Smooth muscle cell (in vitro differentiated cells): ENCODE results near the gene EPHX1. TPM values are rescaled to one million over a fixed set of nuclear protein-coding genes. Genes with fewer than 3 reads are reported as not detected.

ENCODE experiments used
- DNase-seq: peaks from one replicate; lab custom pipeline; 2025; ENCODE audit not compliant: unreplicated experiment; lab: John Stamatoyannopoulos, UW
- H2AFZ ChIP-seq: fragments of 200-600 bp; sonication (generic); 2 replicates; pipeline ENCODE4 v1.6.0; 2016; ENCODE audit warnings: antibody characterized with exemption, low read depth, mild to moderate bottlenecking
- H3F3A ChIP-seq: fragments of 200-600 bp; sonication (generic); 2 replicates; pipeline ENCODE4 v1.6.0; 2017; ENCODE audit warnings: antibody characterized with exemption, low read depth
- H3K27ac ChIP-seq: fragments of 200-600 bp; sonication (generic); 2 replicates; pipeline ENCODE4 v1.5.1; 2016; ENCODE audit warnings: low read depth, mild to moderate bottlenecking
- H3K27me3 ChIP-seq: fragments of 200-600 bp; sonication (generic); 2 replicates; pipeline ENCODE4 v1.6.1; 2016; ENCODE audit warnings: low read depth, mild to moderate bottlenecking
- H3K36me3 ChIP-seq: fragments of 200-600 bp; sonication (generic); 2 replicates; pipeline ENCODE4 v1.5.1; 2016; ENCODE audit warnings: low read depth
- H3K4me1 ChIP-seq: fragments of 200-600 bp; sonication (generic); 2 replicates; pipeline ENCODE4 v1.5.1; 2016; ENCODE audit warnings: low read depth
- H3K4me2 ChIP-seq: fragments of 200-600 bp; sonication (generic); 2 replicates; pipeline ENCODE4 v1.6.0; 2016; ENCODE audit warnings: mild to moderate bottlenecking
- H3K4me3 ChIP-seq: fragments of 200-600 bp; sonication (generic); 2 replicates; pipeline ENCODE4 v1.5.1; 2016; ENCODE audit warnings: mild to moderate bottlenecking
- H3K79me2 ChIP-seq: fragments of 200-600 bp; sonication (generic); 2 replicates; pipeline ENCODE4 v1.6.0; 2016; ENCODE audit warnings: low read depth, mild to moderate bottlenecking
- H3K9ac ChIP-seq: fragments of 200-600 bp; sonication (generic); 2 replicates; pipeline ENCODE4 v1.6.0; 2016; ENCODE audit warnings: low read depth
- H3K9me3 ChIP-seq: fragments of 200-600 bp; sonication (generic); replicated peaks from 2 replicates; pipeline ENCODE4 v1.5.1; 2016; ENCODE audit warnings: low read depth
- H4K20me1 ChIP-seq: fragments of 200-600 bp; sonication (generic); 2 replicates; pipeline ENCODE4 v1.6.0; 2016; ENCODE audit warnings: low read depth
- CTCF ChIP-seq: fragments of 200-600 bp; sonication (generic); IDR thresholded peaks from 2 replicates; pipeline ENCODE4 v1.5.1; 2017; ENCODE audit warnings: borderline replicate concordance, mild to moderate bottlenecking, antibody characterized with exemption; ENCODE audit not compliant: insufficient read depth, poor library complexity, severe bottlenecking
- WGBS: methylation state at CpG from one replicate; pipeline ENCODE4 v1.1.7; 2016; ENCODE audit warnings: low lambda C conversion rate; 5-methylcytosine and 5-hydroxymethylcytosine counted together
- polyA plus RNA-seq: library from polyadenylated mRNA; unstranded; fragments of >200 nt; fragmentation: Nextera tagmentation; extraction: Ambion mirVana; gene quantifications from 2 replicates; pipeline ENCODE4 v1.2.1, GENCODE V29; 2016
- total RNA-seq: library from RNA; depleted of rRNA; stranded (reverse); fragments of >200 nt; gene quantifications from 2 replicates; pipeline ENCODE4 v1.2.3, GENCODE V29; 2014

The EPHX1 gene
- total and polyA plus RNA-seq, 2 experiments from 2014 or later: 16.1 to 22.2 TPM

- Histone ChIP-seq H3K4me2 (no peak overlapping the region), H3K4me3 (no peak overlapping the region), H3K9ac (no peak overlapping the region), H3K36me3 (peaks cover 3% of the 10 kb centered on the region), H3F3A (no peaks in the 10 kb centered on the region), H4K20me1 (peaks cover 22% of the 10 kb centered on the region), H3K9me3 (no peaks in the 10 kb centered on the region), H3K27me3 (no peaks in the 10 kb centered on the region), H3K79me2 (no peaks in the 10 kb centered on the region), H2AFZ (no peak overlapping the region), H3K4me1 (no peaks in the 10 kb centered on the region), H3K27ac (no peak overlapping the region)
- 76% methylated on average over 11 of the region's 11 CpGs for WGBS
- TF ChIP-seq CTCF: no peak
- DNase-seq: no peak
Measured at GRCh38 chr1:225871359-225872074, 61.6 kb downstream of the EPHX1 start.

GRCh38 chr1:225872075-225872430 is 62.1 kb downstream of the EPHX1 start:
- DNase-seq: no peak
- Histone ChIP-seq H3K4me1 (no peaks in the 10 kb centered on the region), H3K4me2 (no peak overlapping the region)

GRCh38 chr1:225873281-225873850 is 63.4 kb downstream of the EPHX1 start:
- H2AFZ ChIP-seq: no peak overlapping the region
- H3K9me3 ChIP-seq: no peaks in the 10 kb centered on the region
- H3K36me3 ChIP-seq: peaks cover 3% of the 10 kb centered on the region
- H3K79me2 ChIP-seq: no peaks in the 10 kb centered on the region
- H3K27ac ChIP-seq: no peak overlapping the region
- no peaks in the 10 kb centered on the region for H3K4me1 ChIP-seq
- no peak overlapping the region for H3K4me2 ChIP-seq
- no peak for TF ChIP-seq CTCF
- no peak overlapping the region for H3K4me3 ChIP-seq
- H4K20me1 ChIP-seq: peaks cover 32% of the 10 kb centered on the region
- no peaks in the 10 kb centered on the region for H3F3A ChIP-seq
- WGBS: 85% methylated on average over 10 of the region's 10 CpGs
- H3K27me3 ChIP-seq: no peaks in the 10 kb centered on the region
- DNase-seq: no peak
- no peak overlapping the region for H3K9ac ChIP-seq

More at GRCh38 chr1:225872075-225872430, 62.1 kb downstream of the EPHX1 start:
- H3K79me2 ChIP-seq: no peaks in the 10 kb centered on the region
- H3K4me3 ChIP-seq: no peak overlapping the region
- WGBS: 58% methylated on average over 3 of the region's 3 CpGs
- H4K20me1 ChIP-seq: peaks cover 22% of the 10 kb centered on the region
- no peaks in the 10 kb centered on the region for H3K27me3 ChIP-seq
- peaks cover 3% of the 10 kb centered on the region for H3K36me3 ChIP-seq
- no peak for TF ChIP-seq CTCF
- H2AFZ ChIP-seq: no peak overlapping the region
- H3K9me3 ChIP-seq: no peaks in the 10 kb centered on the region
- H3K27ac ChIP-seq: no peak overlapping the region
- no peak overlapping the region for H3K9ac ChIP-seq
- H3F3A ChIP-seq: no peaks in the 10 kb centered on the region
